MM.1S (cell line): ENCODE results near the gene KLF9.

Experiments used
- DNase-seq: peaks from one replicate; pipeline ENCODE4 v3.0.0-alpha.2; 2015
- H2AFZ ChIP-seq: fragments of 300-600 bp; sonication (generic); 2 replicates; pipeline ENCODE4 v1.6.0; 2016; ENCODE audit warnings: antibody characterized with exemption, low read length
- H3F3A ChIP-seq: fragments of 300-600 bp; sonication (generic); 2 replicates; pipeline ENCODE4 v1.6.1; 2016; ENCODE audit warnings: mild to moderate bottlenecking, antibody characterized with exemption, low read length, moderate library complexity, mixed read lengths; ENCODE audit not compliant: insufficient read depth
- H3K27ac ChIP-seq: fragments of 300-600 bp; sonication (generic); 2 replicates; pipeline ENCODE4 v1.5.1; 2016; ENCODE audit warnings: mild to moderate bottlenecking, low read length
- H3K27me3 ChIP-seq: fragments of 300-600 bp; sonication (generic); replicated peaks from 2 replicates; pipeline ENCODE4 v1.6.0; 2016; ENCODE audit warnings: low read length; ENCODE audit not compliant: insufficient read depth
- H3K36me3 ChIP-seq: fragments of 300-600 bp; sonication (generic); replicated peaks from 2 replicates; pipeline ENCODE4 v1.6.1; 2016; ENCODE audit warnings: mild to moderate bottlenecking, low read length, mixed read lengths; ENCODE audit not compliant: insufficient read depth
- H3K4me1 ChIP-seq: fragments of 300-600 bp; sonication (generic); 2 replicates; pipeline ENCODE4 v1.6.1; 2016; ENCODE audit warnings: low read length, mixed read lengths
- H3K4me2 ChIP-seq: fragments of 300-600 bp; sonication (generic); 2 replicates; pipeline ENCODE4 v1.6.0; 2016; ENCODE audit warnings: low read depth, low read length
- H3K4me3 ChIP-seq: fragments of 300-600 bp; sonication (generic); 2 replicates; pipeline ENCODE4 v1.5.1; 2016; ENCODE audit warnings: low read length, mixed read lengths
- H3K79me2 ChIP-seq: fragments of 300-600 bp; sonication (generic); 2 replicates; pipeline ENCODE4 v1.6.1; 2016; ENCODE audit warnings: mixed run types, low read length, mixed read lengths
- H3K9ac ChIP-seq: fragments of 300-600 bp; sonication (generic); 2 replicates; pipeline ENCODE4 v1.6.1; 2016; ENCODE audit warnings: low read length, mixed read lengths
- H3K9me2 ChIP-seq: fragments of 300-600 bp; sonication (generic); replicated peaks from 2 replicates; pipeline ENCODE4 v1.6.1; 2016; ENCODE audit warnings: mild to moderate bottlenecking, low read length, mixed read lengths; ENCODE audit not compliant: insufficient read depth
- H3K9me3 ChIP-seq: fragments of 300-600 bp; sonication (generic); replicated peaks from 2 replicates; pipeline ENCODE4 v1.6.1; 2016; ENCODE audit warnings: mild to moderate bottlenecking, low read length, mixed read lengths; ENCODE audit not compliant: insufficient read depth
- H4K20me1 ChIP-seq: fragments of 300-600 bp; sonication (generic); 2 replicates; pipeline ENCODE4 v1.6.1; 2016; ENCODE audit warnings: mild to moderate bottlenecking, low read length, moderate library complexity, mixed read lengths; ENCODE audit not compliant: insufficient read depth
- EZH2 ChIP-seq: fragments of 300-600 bp; sonication (generic); optimal IDR thresholded peaks from 2 replicates; pipeline ENCODE3; 2017; ENCODE audit warnings: low read depth, mild to moderate bottlenecking, antibody characterized with exemption, low read length, mixed read lengths
- TF ChIP-seq, protein P1 (sequence below): fragments of 300-600 bp; sonication (generic); IDR thresholded peaks from 2 replicates; pipeline ENCODE4 v1.5.1; 2016; ENCODE audit warnings: antibody characterized with exemption, low read length, mixed read lengths

KLF9 gene

GRCh38 chr9:70340572-70340971 is 73.9 kb downstream of the KLF9 start:
- H3K27ac ChIP-seq = no peak overlapping the region
- H3K36me3 ChIP-seq = no peaks in the 10 kb centered on the region
- H2AFZ ChIP-seq = no peak overlapping the region
- H3K79me2 ChIP-seq = no peaks in the 10 kb centered on the region
- H3K27me3 ChIP-seq = no peaks in the 10 kb centered on the region
- H4K20me1 ChIP-seq = no peaks in the 10 kb centered on the region; the same call in 1 of the 2 replicates
- H3K4me2 ChIP-seq = no peak overlapping the region
- no peak overlapping the region for H3K9ac ChIP-seq
- no peak overlapping the region for H3K4me3 ChIP-seq
- no peaks in the 10 kb centered on the region for H3F3A ChIP-seq
- no peaks in the 10 kb centered on the region for H3K4me1 ChIP-seq
- H3K9me2 ChIP-seq = no peaks in the 10 kb centered on the region
- no peak for DNase-seq
- H3K9me3 ChIP-seq = no peaks in the 10 kb centered on the region
- TF ChIP-seq, protein P1, sequence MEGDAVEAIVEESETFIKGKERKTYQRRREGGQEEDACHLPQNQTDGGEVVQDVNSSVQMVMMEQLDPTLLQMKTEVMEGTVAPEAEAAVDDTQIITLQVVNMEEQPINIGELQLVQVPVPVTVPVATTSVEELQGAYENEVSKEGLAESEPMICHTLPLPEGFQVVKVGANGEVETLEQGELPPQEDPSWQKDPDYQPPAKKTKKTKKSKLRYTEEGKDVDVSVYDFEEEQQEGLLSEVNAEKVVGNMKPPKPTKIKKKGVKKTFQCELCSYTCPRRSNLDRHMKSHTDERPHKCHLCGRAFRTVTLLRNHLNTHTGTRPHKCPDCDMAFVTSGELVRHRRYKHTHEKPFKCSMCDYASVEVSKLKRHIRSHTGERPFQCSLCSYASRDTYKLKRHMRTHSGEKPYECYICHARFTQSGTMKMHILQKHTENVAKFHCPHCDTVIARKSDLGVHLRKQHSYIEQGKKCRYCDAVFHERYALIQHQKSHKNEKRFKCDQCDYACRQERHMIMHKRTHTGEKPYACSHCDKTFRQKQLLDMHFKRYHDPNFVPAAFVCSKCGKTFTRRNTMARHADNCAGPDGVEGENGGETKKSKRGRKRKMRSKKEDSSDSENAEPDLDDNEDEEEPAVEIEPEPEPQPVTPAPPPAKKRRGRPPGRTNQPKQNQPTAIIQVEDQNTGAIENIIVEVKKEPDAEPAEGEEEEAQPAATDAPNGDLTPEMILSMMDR = peak; percentile 41
- TF ChIP-seq EZH2 = no peak
